Common myeloid progenitor, CD34-positive (primary cell): ENCODE data around the gene PLD4.

ENCODE experiments used
- CTCF ChIA-PET: fragments of 350-600 bp; sonication (Branson Sonifier 250); formaldehyde crosslinking; loops from one replicate; lab custom pipeline; 2021; ENCODE audit warnings: antibody characterized with exemption; lab: Charles Lee
- POLR2A ChIA-PET: fragments of 350-600 bp; sonication (Branson Sonifier 250); formaldehyde crosslinking; loops from one replicate; lab custom pipeline; 2021; ENCODE audit warnings: antibody characterized with exemption; lab: Charles Lee
- DNase-seq, 3 donors: peaks; one replicate each; pipeline versions ENCODE4 v3.0.0 to v3.0.0-alpha.2; 2013
- H3K27ac ChIP-seq, 2 experiments: 1 replicate in 1 of 2; 2 replicates in 1 of 2; pipeline ENCODE4 v1.7.0; 2013; ENCODE audit warnings: inconsistent platforms in 2 of 2, low read length in 2 of 2, mild to moderate bottlenecking in 2 of 2, low read depth in 1 of 2, moderate library complexity in 1 of 2; ENCODE audit not compliant: severe bottlenecking in 2 of 2, insufficient read depth in 1 of 2, poor library complexity in 1 of 2
- H3K27me3 ChIP-seq, 5 experiments: replicated peaks in 2 of 5; 1 replicate in 3 of 5; 2 replicates in 2 of 5; pipeline versions ENCODE4 v1.6.1 to v1.7.0; 2013; ENCODE audit warnings: low read length in 4 of 5, mild to moderate bottlenecking in 2 of 5, moderate library complexity in 2 of 5, inconsistent platforms in 1 of 5; ENCODE audit not compliant: insufficient read depth in 5 of 5, control insufficient read depth in 4 of 5
- H3K36me3 ChIP-seq, 4 experiments: 1 replicate in 2 of 4; 2 replicates in 2 of 4; pipeline versions ENCODE4 v1.6.1 to v1.7.0; 2013; ENCODE audit warnings: low read length in 3 of 4, control low read depth in 1 of 4, mild to moderate bottlenecking in 1 of 4; ENCODE audit not compliant: control insufficient read depth in 4 of 4, insufficient read depth in 4 of 4
- H3K4me1 ChIP-seq, 4 experiments: 1 replicate in 3 of 4; 2 replicates in 1 of 4; pipeline versions ENCODE4 v1.6.1 to v1.7.1; 2013; ENCODE audit warnings: low read length in 3 of 4, mild to moderate bottlenecking in 3 of 4, control low read depth in 1 of 4, inconsistent platforms in 1 of 4, moderate library complexity in 1 of 4; ENCODE audit not compliant: control insufficient read depth in 4 of 4, insufficient read depth in 4 of 4; ENCODE audit errors: control extremely low read depth in 1 of 4
- H3K4me3 ChIP-seq, 7 experiments: 1 replicate in 4 of 7; 2 replicates in 3 of 7; pipeline versions ENCODE4 v1.5.1 to v1.7.0; 2013; ENCODE audit warnings: mild to moderate bottlenecking in 7 of 7, low read length in 6 of 7, moderate library complexity in 6 of 7, inconsistent platforms in 2 of 7, low read depth in 2 of 7, control low read depth in 1 of 7; ENCODE audit not compliant: insufficient read depth in 4 of 7, control insufficient read depth in 1 of 7; ENCODE audit errors: extremely low read depth in 1 of 7
- H3K9me3 ChIP-seq, 5 experiments: 1 replicate in 4 of 5; 2 replicates in 1 of 5; pipeline versions ENCODE4 v1.6.1 to v1.7.1; 2013; ENCODE audit warnings: low read length in 4 of 5, mild to moderate bottlenecking in 2 of 5, inconsistent platforms in 1 of 5, low read depth in 1 of 5, moderate library complexity in 1 of 5; ENCODE audit not compliant: control insufficient read depth in 4 of 5, insufficient read depth in 2 of 5; ENCODE audit errors: control extremely low read depth in 1 of 5
- WGBS: methylation state at CpG from one replicate; pipeline ENCODE4 v1.1.5; 2013; ENCODE audit not compliant: insufficient coverage; 5-methylcytosine and 5-hydroxymethylcytosine counted together

The PLD4 gene

GRCh38 chr14:104897330-104898194 lies 27.1 kb upstream of the PLD4 start:
- no peaks in the 10 kb centered on the region for H3K9me3 ChIP-seq
- WGBS = 91% methylated on average over 34 of the region's 37 CpGs
- peaks cover 0 to 4% (median 0%) of the 10 kb centered on the region in 5 experiments for H3K27me3 ChIP-seq
- H3K4me3 ChIP-seq = no peak overlapping the region
- H3K4me1 ChIP-seq = peaks cover 0 to 1% (median 0%) of the 10 kb centered on the region in 4 experiments
- ChIA-PET CTCF (interaction anchor here (0.8 to 2.1 kb wide), 5 partner anchors 10 to 148 kb away, joined by 3 to 10 read pairs (median 4); partner anchors contain the start of gene PLD4), POLR2A (no interaction called here)
- DNase-seq = no peak
- H3K36me3 ChIP-seq = no peaks in the 10 kb centered on the region
- no peak overlapping the region for H3K27ac ChIP-seq

DNA sequence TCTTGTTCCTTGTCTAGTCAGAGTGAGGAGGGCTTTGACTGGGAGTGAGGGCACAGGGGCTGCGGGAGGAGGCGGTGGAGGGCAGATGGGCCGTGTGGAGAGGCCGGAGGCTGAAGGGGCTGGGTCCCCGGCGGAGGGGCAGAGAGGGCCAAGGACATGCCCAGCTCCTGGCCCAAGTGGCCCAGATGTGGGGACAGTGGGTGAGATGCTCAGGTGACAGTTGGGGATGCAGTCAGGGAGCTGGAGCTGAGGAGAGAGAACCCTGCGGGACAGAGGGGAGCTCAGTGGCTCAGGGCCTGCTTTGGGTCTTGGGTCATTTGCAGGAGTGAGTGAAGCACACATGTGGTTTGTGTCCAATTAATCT lies 26.5 kb upstream of the PLD4 start:
- no peak for DNase-seq
- WGBS = 96% methylated on average over 6 of the region's 7 CpGs
- Histone ChIP-seq H3K27me3 (peaks cover 0 to 4% (median 0%) of the 10 kb centered on the region in 5 experiments), H3K4me3 (no peak overlapping the region), H3K36me3 (no peaks in the 10 kb centered on the region), H3K9me3 (no peaks in the 10 kb centered on the region), H3K4me1 (peaks cover 0 to 1% (median 0%) of the 10 kb centered on the region in 4 experiments), H3K27ac (no peak overlapping the region)
- POLR2A ChIA-PET = no interaction called here
- CTCF ChIA-PET = interaction anchor here (0.8 to 1.8 kb wide), 5 partner anchors 24 to 148 kb away, joined by 3 to 5 read pairs (median 4); partner anchors contain the start of gene PLD4

DNA sequence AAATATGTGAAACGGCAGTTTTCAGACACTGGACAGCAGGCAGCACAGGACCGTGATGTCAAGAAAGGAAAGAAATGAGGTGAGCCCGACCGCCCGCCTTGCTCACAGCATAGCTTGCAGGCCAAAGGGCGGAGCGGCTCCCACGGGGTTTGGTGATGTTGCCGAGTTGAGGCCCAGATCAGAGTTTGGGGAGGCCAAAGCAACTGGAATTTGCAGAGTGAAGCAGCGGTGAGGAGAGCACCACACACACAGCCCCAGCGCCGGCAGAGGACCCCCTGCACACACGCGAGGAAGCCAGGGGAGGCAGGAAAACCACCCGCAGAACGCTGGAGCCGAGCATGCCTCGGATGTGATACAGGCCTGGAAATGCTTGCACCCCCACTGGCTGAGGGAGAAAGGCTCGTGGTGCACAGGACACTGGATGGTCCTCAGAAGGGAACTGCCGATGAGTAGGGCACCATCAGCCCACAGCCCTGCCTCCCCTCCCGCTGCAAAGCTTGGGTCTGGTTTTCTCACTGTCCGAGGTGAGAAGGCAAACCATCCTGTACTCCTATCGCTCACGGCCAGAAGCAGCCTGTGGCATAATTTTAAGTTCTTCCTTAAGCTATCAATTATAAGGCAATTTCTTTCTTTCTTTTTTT lies 25.7 kb upstream of the PLD4 start:
- H3K36me3 ChIP-seq = no peaks in the 10 kb centered on the region
- peaks cover 0 to 1% (median 0%) of the 10 kb centered on the region in 4 experiments for H3K4me1 ChIP-seq
- no peak overlapping the region for H3K4me3 ChIP-seq
- POLR2A ChIA-PET = no interaction called here
- 88% methylated on average over 24 of the region's 24 CpGs for WGBS
- H3K27me3 ChIP-seq = peaks cover 0 to 7% (median 3%) of the 10 kb centered on the region in 5 experiments
- CTCF ChIA-PET = interaction anchor here (0.8 to 1.8 kb wide), 5 partner anchors 23 to 147 kb away, joined by 3 to 5 read pairs (median 4); partner anchors contain the start of gene PLD4
- no peak for DNase-seq
- no peak overlapping the region for H3K27ac ChIP-seq
- peaks cover 0 to 4% (median 2%) of the 10 kb centered on the region in 5 experiments for H3K9me3 ChIP-seq

DNA sequence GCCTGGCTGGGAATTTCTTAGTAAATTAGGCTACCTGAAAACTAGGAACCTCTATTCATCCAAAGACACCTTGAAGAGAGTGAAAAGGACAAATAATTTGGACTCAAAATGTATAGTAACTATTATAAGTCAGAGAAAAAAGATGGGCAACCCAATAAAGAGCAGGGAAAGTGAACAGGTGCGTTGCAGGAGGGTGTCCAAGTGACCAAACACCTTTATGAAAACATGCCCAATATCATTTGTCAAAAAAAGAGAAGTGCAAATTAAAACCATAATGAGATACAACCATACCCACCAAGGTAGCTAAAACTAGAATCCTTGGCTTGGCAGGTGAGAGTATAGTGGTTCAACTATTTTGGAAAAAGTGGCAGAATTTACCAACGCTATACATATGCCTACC lies 24.9 kb upstream of the PLD4 start:
- H3K9me3 ChIP-seq = peaks cover 0 to 6% (median 2%) of the 10 kb centered on the region in 5 experiments
- ChIA-PET POLR2A (no interaction called here), CTCF (interaction anchor here (1.4 kb wide), 1 partner anchor 28 kb away, joined by 5 read pairs; no protein-coding TSS in a partner anchor)
- no peaks in the 10 kb centered on the region for H3K36me3 ChIP-seq
- no peak overlapping the region for H3K4me3 ChIP-seq
- no peak for DNase-seq
- 0% methylated on average over 1 of the region's 2 CpGs for WGBS
- H3K27me3 ChIP-seq = peaks cover 0 to 14% (median 8%) of the 10 kb centered on the region in 5 experiments
- no peak overlapping the region for H3K27ac ChIP-seq
- H3K4me1 ChIP-seq = peaks cover 0 to 1% (median 0%) of the 10 kb centered on the region in 4 experiments

GRCh38 chr14:104900639-104901512 lies 23.8 kb upstream of the PLD4 start:
- POLR2A ChIA-PET = no interaction called here
- H3K27ac ChIP-seq = no peak overlapping the region
- no peak overlapping the region for H3K4me3 ChIP-seq
- CTCF ChIA-PET = interaction anchor here (1.0 kb wide), 1 partner anchor 25 kb away, joined by 3 read pairs; no protein-coding TSS in a partner anchor
- 100% methylated on average over 2 of the region's 12 CpGs for WGBS
- peaks cover 0 to 6% (median 2%) of the 10 kb centered on the region in 5 experiments for H3K9me3 ChIP-seq
- DNase-seq = no peak
- H3K36me3 ChIP-seq = no peaks in the 10 kb centered on the region
- H3K27me3 ChIP-seq = peaks cover 0 to 24% (median 8%) of the 10 kb centered on the region in 5 experiments
- H3K4me1 ChIP-seq = peaks cover 0 to 1% (median 0%) of the 10 kb centered on the region in 4 experiments

GRCh38 chr14:104903990-104904389 lies 20.7 kb upstream of the PLD4 start:
- H3K9me3 ChIP-seq = peaks cover 0 to 17% (median 5%) of the 10 kb centered on the region in 5 experiments
- DNase-seq = no peak
- POLR2A ChIA-PET = interaction anchor here (0.6 kb wide), 1 partner anchor 1252 kb away, joined by 3 read pairs; no protein-coding TSS in a partner anchor
- H3K27ac ChIP-seq = no peak overlapping the region
- H3K36me3 ChIP-seq = no peaks in the 10 kb centered on the region
- H3K4me1 ChIP-seq = no peaks in the 10 kb centered on the region
- H3K4me3 ChIP-seq = no peak overlapping the region
- 100% methylated on average over 3 of the region's 7 CpGs for WGBS
- CTCF ChIA-PET = no interaction called here
- H3K27me3 ChIP-seq = peaks cover 0 to 38% (median 6%) of the 10 kb centered on the region in 5 experiments
